Measurements from ENCODE around the gene KCNN4. TPM values are rescaled to one million over a fixed set of nuclear protein-coding genes. Genes with fewer than 3 reads are reported as not detected.

The KCNN4 gene
- total and polyA plus RNA-seq, 2 donors (not counting 1 experiment from before 2014, with no cell fraction given) = 107 to 267 TPM

DNA sequence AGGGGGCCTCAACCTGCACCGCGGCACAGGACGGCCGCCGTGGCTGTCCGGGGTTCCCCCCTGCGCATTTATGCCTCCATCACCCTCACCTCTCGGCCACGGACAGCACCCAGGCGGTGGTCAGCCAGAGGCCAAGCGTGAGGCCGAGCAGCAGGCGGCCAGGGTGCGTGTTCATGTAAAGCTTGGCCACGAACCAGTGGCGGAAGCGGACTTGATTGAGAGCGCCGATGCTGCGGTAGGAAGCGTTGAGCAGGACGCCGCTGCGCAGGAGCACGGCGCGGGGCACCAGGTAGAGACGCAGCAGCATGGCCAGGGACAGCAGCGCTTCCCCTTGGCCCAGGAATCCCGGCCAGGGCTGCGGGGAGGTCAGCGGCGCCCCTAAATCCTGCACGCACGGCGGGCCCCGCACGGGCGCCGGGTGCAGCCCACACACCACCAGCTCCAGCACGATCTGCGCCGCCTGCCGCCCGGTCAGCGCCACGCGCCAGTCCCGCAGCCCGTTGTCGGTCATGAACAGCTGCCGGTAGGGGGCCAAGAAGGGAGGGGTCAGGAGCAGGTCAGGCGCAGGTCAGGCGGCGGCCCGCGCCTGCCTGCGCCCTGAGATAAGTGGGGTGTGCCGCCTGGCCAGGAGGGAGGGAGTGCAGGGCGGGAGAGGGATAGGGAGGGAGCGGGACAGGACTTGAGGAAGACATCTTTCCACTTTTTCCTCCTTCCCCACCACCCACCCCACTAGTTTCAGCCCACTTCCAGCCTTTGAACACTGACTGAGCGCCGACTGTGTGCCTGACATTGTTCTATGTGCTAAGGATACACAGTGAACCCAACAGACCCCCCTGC lies 6.5 kb downstream of the KCNN4 start:
- Histone ChIP-seq H3K27me3 (replicated peaks in 1 of 4; ENCODE audit: control extremely low read depth in 1 of 4, control insufficient read depth in 3 of 4, insufficient read depth in 4 of 4, low read length in 3 of 4) (no peaks in the 10 kb centered on the region), H3K36me3 (replicated peaks in 1 of 2; ENCODE audit: control extremely low read depth in 1 of 2, control insufficient read depth in 1 of 2, extremely low read depth in 1 of 2, insufficient read depth in 2 of 2, low read length in 1 of 2) (peaks cover 0 to 60% of the 10 kb centered on the region in 2 experiments), H3K27ac (ENCODE audit: low read length in 2 of 2) (no peak overlapping the region), H3K79me2 (ENCODE audit: control insufficient read depth, insufficient read depth, low read length) (peaks cover 84% of the 10 kb centered on the region), H3K4me2 (replicated peaks; ENCODE audit: low read depth, low read length, poor library complexity, severe bottlenecking) (no peak overlapping the region), H4K20me1 (ENCODE audit: control insufficient read depth, insufficient read depth, low read length, poor library complexity, severe bottlenecking) (peaks cover 59% of the 10 kb centered on the region), H3K4me1 (ENCODE audit: control insufficient read depth in 2 of 2, insufficient read depth in 2 of 2, low read length in 2 of 2) (peaks cover 31 to 52% of the 10 kb centered on the region in 2 donors), H3K4me3 (ENCODE audit: control extremely low read depth in 1 of 5, extremely low read depth in 1 of 5, insufficient read depth in 1 of 5, low read depth in 2 of 5, low read length in 4 of 5) (no peak overlapping the region), H2AFZ (ENCODE audit: insufficient read depth, low read depth, low read length, poor library complexity, severe bottlenecking) (no peak overlapping the region), H3K9ac (ENCODE audit: low read length) (no peak overlapping the region), H3K9me3 (ENCODE audit: control extremely low read depth in 1 of 3, control insufficient read depth in 2 of 3, insufficient read depth in 1 of 3, low read length in 2 of 3) (no peaks in the 10 kb centered on the region)
- Mint-ChIP-seq H3K27me3 (no peaks in the 10 kb centered on the region), H3K27ac (no peak overlapping the region), H3K4me3 (no peak overlapping the region), H3K4me1 (peaks cover 53% of the 10 kb centered on the region), H3K9me3 (ENCODE audit: insufficient read depth) (no peaks in the 10 kb centered on the region)
- ATAC-seq (ENCODE audit: low read depth) = no peak
- intact Hi-C loops (cut with micrococcal nuclease) = no loop called here
- POLR2A ChIA-PET = no interaction called here
- CTCF ChIA-PET = interaction anchor here (5.9 to 11.3 kb wide), 3 partner anchors 11 to 29 kb away, joined by 44 to 237 read pairs (median 204); partner anchors contain the start of gene SMG9
- DNase-seq = no peak
- TF ChIP-seq, protein P1, sequence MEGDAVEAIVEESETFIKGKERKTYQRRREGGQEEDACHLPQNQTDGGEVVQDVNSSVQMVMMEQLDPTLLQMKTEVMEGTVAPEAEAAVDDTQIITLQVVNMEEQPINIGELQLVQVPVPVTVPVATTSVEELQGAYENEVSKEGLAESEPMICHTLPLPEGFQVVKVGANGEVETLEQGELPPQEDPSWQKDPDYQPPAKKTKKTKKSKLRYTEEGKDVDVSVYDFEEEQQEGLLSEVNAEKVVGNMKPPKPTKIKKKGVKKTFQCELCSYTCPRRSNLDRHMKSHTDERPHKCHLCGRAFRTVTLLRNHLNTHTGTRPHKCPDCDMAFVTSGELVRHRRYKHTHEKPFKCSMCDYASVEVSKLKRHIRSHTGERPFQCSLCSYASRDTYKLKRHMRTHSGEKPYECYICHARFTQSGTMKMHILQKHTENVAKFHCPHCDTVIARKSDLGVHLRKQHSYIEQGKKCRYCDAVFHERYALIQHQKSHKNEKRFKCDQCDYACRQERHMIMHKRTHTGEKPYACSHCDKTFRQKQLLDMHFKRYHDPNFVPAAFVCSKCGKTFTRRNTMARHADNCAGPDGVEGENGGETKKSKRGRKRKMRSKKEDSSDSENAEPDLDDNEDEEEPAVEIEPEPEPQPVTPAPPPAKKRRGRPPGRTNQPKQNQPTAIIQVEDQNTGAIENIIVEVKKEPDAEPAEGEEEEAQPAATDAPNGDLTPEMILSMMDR (IDR thresholded peaks at IDR 0.05) = no peak
- no peak for TF ChIP-seq EZH2 (IDR thresholded peaks at IDR 0.05; ENCODE audit: borderline replicate concordance, insufficient read depth, low read depth, low read length, poor library complexity, severe bottlenecking)
- WGBS (ENCODE audit: insufficient coverage) = 91% methylated on average over 49 of the region's 63 CpGs

DNA sequence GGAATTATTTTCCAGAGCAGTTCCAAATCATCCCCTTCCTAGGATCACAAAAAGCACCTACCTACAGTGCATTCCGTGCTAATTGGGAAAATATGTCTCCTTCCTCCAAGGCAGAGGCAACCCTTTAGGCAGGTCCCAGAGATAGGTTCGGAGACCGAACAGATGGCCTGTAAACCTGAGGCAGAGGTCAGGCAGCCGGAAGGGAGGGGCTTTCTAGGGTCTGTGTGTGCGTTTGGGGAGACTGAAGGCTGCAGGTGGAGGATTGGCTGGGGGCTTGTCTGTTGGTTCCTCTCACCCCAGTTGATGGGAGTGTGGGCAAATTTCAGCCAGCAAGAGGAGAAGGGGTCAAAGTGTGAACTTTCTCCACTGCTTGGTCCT lies 7.1 kb downstream of the KCNN4 start:
- intact Hi-C loops (cut with micrococcal nuclease) = no loop called here
- DNase-seq = no peak
- H3K9me3 ChIP-seq (ENCODE audit: control extremely low read depth in 1 of 3, control insufficient read depth in 2 of 3, insufficient read depth in 1 of 3, low read length in 2 of 3) = no peaks in the 10 kb centered on the region
- CTCF ChIA-PET = interaction anchor here (9.0 kb wide), 1 partner anchor 10 kb away, joined by 204 read pairs; no protein-coding TSS in a partner anchor
- peaks cover 78% of the 10 kb centered on the region for H3K79me2 ChIP-seq (ENCODE audit: control insufficient read depth, insufficient read depth, low read length)
- H3K36me3 ChIP-seq (replicated peaks in 1 of 2; ENCODE audit: control extremely low read depth in 1 of 2, control insufficient read depth in 1 of 2, extremely low read depth in 1 of 2, insufficient read depth in 2 of 2, low read length in 1 of 2) = peaks cover 0 to 66% of the 10 kb centered on the region in 2 experiments
- TF ChIP-seq, protein P1 (IDR thresholded peaks at IDR 0.05) = no peak
- TF ChIP-seq EZH2 (IDR thresholded peaks at IDR 0.05; ENCODE audit: borderline replicate concordance, insufficient read depth, low read depth, low read length, poor library complexity, severe bottlenecking) = no peak
- no peaks in the 10 kb centered on the region for H3K27me3 ChIP-seq (replicated peaks in 1 of 4; ENCODE audit: control extremely low read depth in 1 of 4, control insufficient read depth in 3 of 4, insufficient read depth in 4 of 4, low read length in 3 of 4)
- no peak overlapping the region for H3K27ac ChIP-seq (ENCODE audit: low read length in 2 of 2)
- no peak overlapping the region for H3K4me3 Mint-ChIP-seq
- peaks cover 47% of the 10 kb centered on the region for H3K4me1 Mint-ChIP-seq
- H4K20me1 ChIP-seq (ENCODE audit: control insufficient read depth, insufficient read depth, low read length, poor library complexity, severe bottlenecking) = peaks cover 59% of the 10 kb centered on the region
- no peaks in the 10 kb centered on the region for H3K9me3 Mint-ChIP-seq (ENCODE audit: insufficient read depth)
- no peak overlapping the region for H3K27ac Mint-ChIP-seq
- H3K4me2 ChIP-seq (replicated peaks; ENCODE audit: low read depth, low read length, poor library complexity, severe bottlenecking) = no peak overlapping the region
- no peak for ATAC-seq (ENCODE audit: low read depth)
- no peak overlapping the region for H2AFZ ChIP-seq (ENCODE audit: insufficient read depth, low read depth, low read length, poor library complexity, severe bottlenecking)
- no peak overlapping the region for H3K4me3 ChIP-seq (ENCODE audit: control extremely low read depth in 1 of 5, extremely low read depth in 1 of 5, insufficient read depth in 1 of 5, low read depth in 2 of 5, low read length in 4 of 5)
- POLR2A ChIA-PET = no interaction called here
- H3K27me3 Mint-ChIP-seq = no peaks in the 10 kb centered on the region
- peaks cover 25 to 48% of the 10 kb centered on the region in 2 donors for H3K4me1 ChIP-seq (ENCODE audit: control insufficient read depth in 2 of 2, insufficient read depth in 2 of 2, low read length in 2 of 2)
- no peak overlapping the region for H3K9ac ChIP-seq (ENCODE audit: low read length)
- 100% methylated on average over 5 of the region's 5 CpGs for WGBS (ENCODE audit: insufficient coverage)

Measured in B cell (primary cell).